ENCODE measurements around the gene CACNB4. TPM values are rescaled to one million over a fixed set of nuclear protein-coding genes. Genes with fewer than 3 reads are reported as not detected.
A peak's percentile ranks its signal among the peaks of the same experiment; 100 is the strongest.

CACNB4 gene
- total and polyA plus RNA-seq, 8 donors = under 0.01 to 6.4 (median 1.0) TPM

- Histone ChIP-seq H3K4me1 (peaks cover 0 to 5% (median 2%) of the 10 kb centered on the region in 4 donors), H3K9me3 (no peaks in the 10 kb centered on the region), H3K4me3 (no peak overlapping the region), H3K27ac (no peak overlapping the region), H3K27me3 (no peaks in the 10 kb centered on the region), H3K36me3 (no peaks in the 10 kb centered on the region)
- 91 to 95% (median 94%) methylated on average over 2 of the region's 2 CpGs for WGBS, 5 donors
- intact Hi-C loops (cut with DNase I; ENCODE audit: low total_unique reads) = no loop called here
- DNase-seq = no peak
- TF ChIP-seq POLR2A (IDR thresholded peaks at IDR 0.05) = no peak
- TF ChIP-seq, protein P1, sequence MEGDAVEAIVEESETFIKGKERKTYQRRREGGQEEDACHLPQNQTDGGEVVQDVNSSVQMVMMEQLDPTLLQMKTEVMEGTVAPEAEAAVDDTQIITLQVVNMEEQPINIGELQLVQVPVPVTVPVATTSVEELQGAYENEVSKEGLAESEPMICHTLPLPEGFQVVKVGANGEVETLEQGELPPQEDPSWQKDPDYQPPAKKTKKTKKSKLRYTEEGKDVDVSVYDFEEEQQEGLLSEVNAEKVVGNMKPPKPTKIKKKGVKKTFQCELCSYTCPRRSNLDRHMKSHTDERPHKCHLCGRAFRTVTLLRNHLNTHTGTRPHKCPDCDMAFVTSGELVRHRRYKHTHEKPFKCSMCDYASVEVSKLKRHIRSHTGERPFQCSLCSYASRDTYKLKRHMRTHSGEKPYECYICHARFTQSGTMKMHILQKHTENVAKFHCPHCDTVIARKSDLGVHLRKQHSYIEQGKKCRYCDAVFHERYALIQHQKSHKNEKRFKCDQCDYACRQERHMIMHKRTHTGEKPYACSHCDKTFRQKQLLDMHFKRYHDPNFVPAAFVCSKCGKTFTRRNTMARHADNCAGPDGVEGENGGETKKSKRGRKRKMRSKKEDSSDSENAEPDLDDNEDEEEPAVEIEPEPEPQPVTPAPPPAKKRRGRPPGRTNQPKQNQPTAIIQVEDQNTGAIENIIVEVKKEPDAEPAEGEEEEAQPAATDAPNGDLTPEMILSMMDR (IDR thresholded peaks at IDR 0.05) = no peak
- no peak for TF ChIP-seq EP300 (IDR thresholded peaks at IDR 0.05)
- no peak for TF ChIP-seq POLR2AphosphoS5 (IDR thresholded peaks at IDR 0.05)
Observed at GRCh38 chr2:151845884-151846283, 253.0 kb downstream of the CACNB4 start.

- H3K27ac ChIP-seq = no peak overlapping the region
- no peaks in the 10 kb centered on the region for H3K27me3 ChIP-seq
- H3K9me3 ChIP-seq = no peaks in the 10 kb centered on the region
- no peak overlapping the region for H3K4me3 ChIP-seq
- H3K4me1 ChIP-seq = peaks cover 0 to 5% (median 2%) of the 10 kb centered on the region in 4 donors
- no peaks in the 10 kb centered on the region for H3K36me3 ChIP-seq
- DNase-seq = peak in 1 of 2 donors; percentile 16
- 67 to 88% (median 75%) methylated on average over 4 of the region's 4 CpGs for WGBS, 5 donors
- intact Hi-C loops (cut with DNase I; ENCODE audit: low total_unique reads) = no loop called here
- TF ChIP-seq POLR2A (IDR thresholded peaks at IDR 0.05) = no peak
- TF ChIP-seq, protein P1 (IDR thresholded peaks at IDR 0.05) = no peak
- no peak for TF ChIP-seq EP300 (IDR thresholded peaks at IDR 0.05)
Observed at GRCh38 chr2:151845481-151845880, 253.4 kb downstream of the CACNB4 start.

DNA sequence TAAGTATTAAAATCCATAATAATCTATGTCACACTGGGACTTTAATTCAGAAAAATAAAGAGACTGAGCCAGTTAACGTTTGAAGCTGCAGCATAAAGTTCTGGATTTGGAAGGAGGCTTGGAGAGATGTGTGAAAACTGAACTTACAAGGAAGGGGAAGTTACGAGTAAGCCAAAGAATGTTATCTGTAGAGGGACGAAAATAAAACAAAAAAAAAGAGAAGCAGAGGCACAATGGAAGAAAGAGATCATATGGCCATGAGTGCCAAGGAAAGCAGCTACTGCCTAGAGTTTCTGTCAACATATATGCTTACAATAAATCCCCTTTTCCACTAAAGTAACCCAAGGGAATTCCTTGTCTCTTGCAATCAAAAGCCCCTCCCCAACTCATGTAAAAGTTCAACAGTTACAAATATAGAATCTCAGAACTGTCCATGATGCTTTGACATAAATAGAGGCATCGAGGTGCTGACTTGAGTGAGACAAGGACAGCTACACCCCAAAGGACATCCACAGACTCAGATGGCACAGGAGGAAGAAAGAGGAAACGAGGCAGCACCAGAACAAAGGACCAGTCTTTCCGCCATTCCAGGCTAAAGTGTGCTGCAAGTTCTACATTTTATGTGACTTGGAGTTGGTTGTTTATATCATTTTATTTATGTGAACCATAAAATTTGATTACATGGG lies 254.5 kb downstream of the CACNB4 start:
- no peak for TF ChIP-seq POLR2AphosphoS5 (IDR thresholded peaks at IDR 0.05)
- TF ChIP-seq, protein P1 (IDR thresholded peaks at IDR 0.05) = no peak
- TF ChIP-seq POLR2A (IDR thresholded peaks at IDR 0.05) = no peak
- TF ChIP-seq EP300 (IDR thresholded peaks at IDR 0.05) = no peak
- no peak overlapping the region for H3K4me3 ChIP-seq
- no peaks in the 10 kb centered on the region for H3K9me3 ChIP-seq
- 50 to 62% (median 53%) methylated on average over 6 of the region's 6 CpGs for WGBS, 5 donors
- peak in 1 of 2 donors; percentile 28 for DNase-seq
- intact Hi-C loops (cut with DNase I; ENCODE audit: low total_unique reads) = no loop called here
- H3K27me3 ChIP-seq = no peaks in the 10 kb centered on the region
- peaks cover 0 to 1% (median under 1%) of the 10 kb centered on the region in 4 donors for H3K4me1 ChIP-seq
- H3K36me3 ChIP-seq = no peaks in the 10 kb centered on the region
- H3K27ac ChIP-seq = no peak overlapping the region

GRCh38 chr2:151843691-151844061 lies 255.2 kb downstream of the CACNB4 start:
- Histone ChIP-seq H3K4me3 (no peak overlapping the region), H3K27ac (no peak overlapping the region), H3K36me3 (no peaks in the 10 kb centered on the region), H3K27me3 (no peaks in the 10 kb centered on the region), H3K4me1 (no peaks in the 10 kb centered on the region), H3K9me3 (no peaks in the 10 kb centered on the region)
- TF ChIP-seq EP300 (IDR thresholded peaks at IDR 0.05) = no peak
- TF ChIP-seq, protein P1 (IDR thresholded peaks at IDR 0.05) = no peak
- no peak for TF ChIP-seq POLR2A (IDR thresholded peaks at IDR 0.05)
- TF ChIP-seq POLR2AphosphoS5 (IDR thresholded peaks at IDR 0.05) = no peak
- intact Hi-C loops (cut with DNase I; ENCODE audit: low total_unique reads) = no loop called here
- 88 to 100% (median 96%) methylated on average over 1 of the region's 1 CpG for WGBS, 5 donors
- DNase-seq = no peak
